Measurements from ENCODE around the gene GPR137.

- no peak for TF ChIP-seq CTCF (IDR thresholded peaks at IDR 0.05)
- no peak for TF ChIP-seq POLR2AphosphoS5 (IDR thresholded peaks at IDR 0.05)
- no peak for TF ChIP-seq POLR2A (IDR thresholded peaks at IDR 0.05)
These were observed 36.6 kb upstream of the GPR137 start for GRCh38 chr11:64249038-64249437.

Data from stomach (tissue), 4 donors.